Measurements from ENCODE around the gene PTPN4. TPM values are rescaled to one million over a fixed set of nuclear protein-coding genes. Genes with fewer than 3 reads are reported as not detected.

The PTPN4 gene
- total and polyA plus RNA-seq, 2 of the 13 experiments (the other 11 are each of a cell fraction or from before 2014, with no cell fraction given): 20.3 to 34.6 TPM

- DNase-seq (ENCODE audit: low spot score) (no peak), FAIRE-seq (no peak), ATAC-seq (no peak)
- WGBS (ENCODE audit: low lambda C conversion rate): 89% methylated on average over 6 of the region's 6 CpGs
- intact Hi-C loops (cut with micrococcal nuclease; ENCODE audit: unreplicated experiment) (no loop called here), in situ Hi-C loops (cut with HindIII; ENCODE audit: extremely low pct_ligation_motif_present, low pct_unique_long_range_greater_than_20kb) (no loop called here)
- peaks cover 66% of the 10 kb centered on the region for H3K79me2 ChIP-seq (ENCODE audit: insufficient read depth, low read length)
- no peak overlapping the region for H2AFZ ChIP-seq (ENCODE audit: low read length)
- peaks cover 19% of the 10 kb centered on the region for H3K4me1 ChIP-seq (ENCODE audit: insufficient read depth, low read length)
- H3K4me2 ChIP-seq (ENCODE audit: low read depth, low read length): no peak overlapping the region
- BruUV-seq (replicated peaks): no TSS peak
- ChIA-PET POLR2A (no interaction called here), CTCF (ENCODE audit: low intra/inter-chr PET ratio, low total read pairs) (no interaction called here)
- no peak overlapping the region for H3K4me3 ChIP-seq (replicated peaks in 1 of 3; ENCODE audit: insufficient read depth in 1 of 3, low read depth in 2 of 3, low read length in 3 of 3)
- H3K9me3 ChIP-seq (ENCODE audit: low read length): no peaks in the 10 kb centered on the region
- H3K9ac ChIP-seq (ENCODE audit: insufficient read depth, low read depth, low read length): no peak overlapping the region
- no peak for TF ChIP-seq XRCC5 (optimal IDR thresholded peaks at IDR 0.05; ENCODE audit: low read length)
- TF ChIP-seq ZSCAN25 (CRISPR knock-in tag; IDR thresholded peaks at IDR 0.05): no peak
- H3K27me3 ChIP-seq (ENCODE audit: control insufficient read depth in 1 of 2, insufficient read depth in 2 of 2, low read length in 2 of 2): no peaks in the 10 kb centered on the region
- no peaks in the 10 kb centered on the region; the same call in 1 of the 2 replicates for H4K20me1 ChIP-seq (ENCODE audit: insufficient read depth, low read length)
- H3K36me3 ChIP-seq (replicated peaks in 1 of 2; ENCODE audit: control insufficient read depth in 1 of 2, insufficient read depth in 2 of 2, low read length in 2 of 2): no peaks in the 10 kb centered on the region; a peak in 1 of 5 replicates
- no peak overlapping the region for H3K27ac ChIP-seq (ENCODE audit: extremely low read length, insufficient read depth, low read length)
Measured at GRCh38 chr2:119775102-119775501, 15.4 kb downstream of the PTPN4 start.

DNA sequence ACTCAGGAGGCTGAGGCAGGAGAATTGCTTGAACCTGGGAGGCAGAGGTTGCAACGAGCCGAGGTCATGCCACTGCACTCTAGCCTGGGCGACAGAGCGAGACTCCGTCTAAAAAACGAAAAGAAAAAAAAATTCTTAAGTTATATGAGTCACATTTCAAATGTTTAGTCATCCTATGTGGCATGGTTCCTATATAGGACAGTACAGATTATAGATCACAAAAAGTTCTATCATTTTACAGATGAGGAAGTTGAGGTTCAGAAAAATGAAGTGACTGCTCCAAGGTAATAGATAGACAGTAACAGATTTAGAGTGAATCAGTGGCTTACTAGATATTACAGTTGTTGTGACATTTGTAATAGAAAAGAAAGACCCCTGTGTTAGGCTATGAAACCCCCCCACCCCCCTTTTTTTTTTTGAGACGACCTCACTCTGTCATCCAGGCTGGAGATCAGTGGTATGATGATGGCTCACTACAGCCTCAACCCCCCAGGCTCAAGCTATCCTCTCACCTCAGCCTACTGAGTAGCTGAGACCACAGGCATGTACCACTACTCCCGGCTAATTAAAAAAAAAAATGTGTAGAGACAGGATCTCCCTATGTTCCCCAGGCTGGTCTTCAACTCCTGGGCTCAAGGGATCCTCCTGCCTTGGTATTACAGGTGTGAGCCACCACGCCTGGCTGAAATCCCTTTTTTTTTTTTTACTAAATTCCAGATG, 22.7 kb downstream of the PTPN4 start:
- H3K9ac ChIP-seq (ENCODE audit: insufficient read depth, low read depth, low read length): no peak overlapping the region
- no peak for DNase-seq (ENCODE audit: low spot score)
- no TSS peak for BruUV-seq (replicated peaks)
- H3K4me3 ChIP-seq (replicated peaks in 1 of 3; ENCODE audit: insufficient read depth in 1 of 3, low read depth in 2 of 3, low read length in 3 of 3): no peak overlapping the region
- peaks cover 71% of the 10 kb centered on the region for H3K79me2 ChIP-seq (ENCODE audit: insufficient read depth, low read length)
- ATAC-seq: no peak
- no peaks in the 10 kb centered on the region; a peak in 2 of 5 replicates for H3K36me3 ChIP-seq (replicated peaks in 1 of 2; ENCODE audit: control insufficient read depth in 1 of 2, insufficient read depth in 2 of 2, low read length in 2 of 2)
- H3K27ac ChIP-seq (ENCODE audit: extremely low read length, insufficient read depth, low read length): no peak overlapping the region
- H3K4me2 ChIP-seq (ENCODE audit: low read depth, low read length): no peak overlapping the region
- no peak for FAIRE-seq
- no peaks in the 10 kb centered on the region for H3K27me3 ChIP-seq (ENCODE audit: control insufficient read depth in 1 of 2, insufficient read depth in 2 of 2, low read length in 2 of 2)
- 98% methylated on average over 9 of the region's 9 CpGs for WGBS (ENCODE audit: low lambda C conversion rate)
- no peaks in the 10 kb centered on the region for H3K9me3 ChIP-seq (ENCODE audit: low read length)
- intact Hi-C loops (cut with micrococcal nuclease; ENCODE audit: unreplicated experiment): no loop called here
- H2AFZ ChIP-seq (ENCODE audit: low read length): no peak overlapping the region
- in situ Hi-C loops (cut with HindIII; ENCODE audit: extremely low pct_ligation_motif_present, low pct_unique_long_range_greater_than_20kb): no loop called here
- peaks cover 4% of the 10 kb centered on the region; the same call in 1 of the 2 replicates for H4K20me1 ChIP-seq (ENCODE audit: insufficient read depth, low read length)
- H3K4me1 ChIP-seq (ENCODE audit: insufficient read depth, low read length): no peaks in the 10 kb centered on the region
- CTCF ChIA-PET (ENCODE audit: low intra/inter-chr PET ratio, low total read pairs): no interaction called here
- POLR2A ChIA-PET: interaction anchor here (1.2 kb wide), 1 partner anchor 23 kb away, joined by 4 read pairs; the partner anchor contains the start of gene PTPN4
- TF ChIP-seq, protein P1, sequence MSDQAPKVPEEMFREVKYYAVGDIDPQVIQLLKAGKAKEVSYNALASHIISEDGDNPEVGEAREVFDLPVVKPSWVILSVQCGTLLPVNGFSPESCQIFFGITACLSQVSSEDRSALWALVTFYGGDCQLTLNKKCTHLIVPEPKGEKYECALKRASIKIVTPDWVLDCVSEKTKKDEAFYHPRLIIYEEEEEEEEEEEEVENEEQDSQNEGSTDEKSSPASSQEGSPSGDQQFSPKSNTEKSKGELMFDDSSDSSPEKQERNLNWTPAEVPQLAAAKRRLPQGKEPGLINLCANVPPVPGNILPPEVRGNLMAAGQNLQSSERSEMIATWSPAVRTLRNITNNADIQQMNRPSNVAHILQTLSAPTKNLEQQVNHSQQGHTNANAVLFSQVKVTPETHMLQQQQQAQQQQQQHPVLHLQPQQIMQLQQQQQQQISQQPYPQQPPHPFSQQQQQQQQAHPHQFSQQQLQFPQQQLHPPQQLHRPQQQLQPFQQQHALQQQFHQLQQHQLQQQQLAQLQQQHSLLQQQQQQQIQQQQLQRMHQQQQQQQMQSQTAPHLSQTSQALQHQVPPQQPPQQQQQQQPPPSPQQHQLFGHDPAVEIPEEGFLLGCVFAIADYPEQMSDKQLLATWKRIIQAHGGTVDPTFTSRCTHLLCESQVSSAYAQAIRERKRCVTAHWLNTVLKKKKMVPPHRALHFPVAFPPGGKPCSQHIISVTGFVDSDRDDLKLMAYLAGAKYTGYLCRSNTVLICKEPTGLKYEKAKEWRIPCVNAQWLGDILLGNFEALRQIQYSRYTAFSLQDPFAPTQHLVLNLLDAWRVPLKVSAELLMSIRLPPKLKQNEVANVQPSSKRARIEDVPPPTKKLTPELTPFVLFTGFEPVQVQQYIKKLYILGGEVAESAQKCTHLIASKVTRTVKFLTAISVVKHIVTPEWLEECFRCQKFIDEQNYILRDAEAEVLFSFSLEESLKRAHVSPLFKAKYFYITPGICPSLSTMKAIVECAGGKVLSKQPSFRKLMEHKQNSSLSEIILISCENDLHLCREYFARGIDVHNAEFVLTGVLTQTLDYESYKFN (CRISPR knock-in tag; conservative IDR thresholded peaks at IDR 0.05): no peak
- TF ChIP-seq TERF1 (CRISPR knock-in tag; IDR thresholded peaks at IDR 0.05) (no peak), SCMH1 (CRISPR knock-in tag; IDR thresholded peaks at IDR 0.05; ENCODE audit: borderline replicate concordance) (no peak), GZF1 (CRISPR knock-in tag; IDR thresholded peaks at IDR 0.05) (no peak), ZNF44 (CRISPR knock-in tag; IDR thresholded peaks at IDR 0.05) (no peak), ZNF280B (CRISPR knock-in tag; IDR thresholded peaks at IDR 0.05; ENCODE audit: borderline replicate concordance) (no peak), CC2D1A (CRISPR knock-in tag; IDR thresholded peaks at IDR 0.05) (no peak), NCOA5 (CRISPR knock-in tag; IDR thresholded peaks at IDR 0.05) (no peak), ZNF570 (CRISPR knock-in tag; IDR thresholded peaks at IDR 0.05; ENCODE audit: borderline replicate concordance) (no peak), ZNF792 (CRISPR knock-in tag; IDR thresholded peaks at IDR 0.05) (no peak)

Measured in HepG2 (cell line).